ENCODE data around the gene ZBTB7C.

Gene ZBTB7C

GRCh38 chr18:47992976-47993375 is 416.2 kb downstream of the ZBTB7C start:
- ChIA-PET POLR2A (no interaction called here), CTCF (interaction anchor here (0.7 kb wide), 1 partner anchor 10 kb away, joined by 3 read pairs; no protein-coding TSS in a partner anchor)
- no peak for DNase-seq (ENCODE audit: extremely low spot score)
- TF ChIP-seq SP1 (IDR thresholded peaks at IDR 0.05) (no peak), FOXA1 (IDR thresholded peaks at IDR 0.05) (no peak), HDGF (IDR thresholded peaks at IDR 0.05; ENCODE audit: borderline replicate concordance) (no peak), L3MBTL2 (conservative IDR thresholded peaks at IDR 0.05) (no peak), NFRKB (IDR thresholded peaks at IDR 0.05) (no peak), ELF4 (IDR thresholded peaks at IDR 0.05) (no peak), TARDBP (IDR thresholded peaks at IDR 0.05) (no peak), ZNF384 (IDR thresholded peaks at IDR 0.05) (no peak), ARNT (IDR thresholded peaks at IDR 0.05) (no peak), BHLHE40 (IDR thresholded peaks at IDR 0.05; ENCODE audit: borderline replicate concordance) (no peak), PKNOX1 (IDR thresholded peaks at IDR 0.05) (no peak), LEF1 (IDR thresholded peaks at IDR 0.05; ENCODE audit: borderline replicate concordance) (no peak), CTBP1 (IDR thresholded peaks at IDR 0.05; ENCODE audit: borderline replicate concordance) (no peak), FOXM1 (IDR thresholded peaks at IDR 0.05; ENCODE audit: borderline replicate concordance) (no peak), SUZ12 (IDR thresholded peaks at IDR 0.05) (no peak)

GRCh38 chr18:47992266-47992665 is 416.9 kb downstream of the ZBTB7C start:
- ChIA-PET CTCF (no interaction called here), POLR2A (no interaction called here)
- DNase-seq (ENCODE audit: extremely low spot score) = no peak
- TF ChIP-seq ZNF384 (IDR thresholded peaks at IDR 0.05) (no peak), ARNT (IDR thresholded peaks at IDR 0.05) (no peak), FOXA1 (IDR thresholded peaks at IDR 0.05) (no peak), PKNOX1 (IDR thresholded peaks at IDR 0.05) (no peak), SP1 (IDR thresholded peaks at IDR 0.05) (no peak), NFRKB (IDR thresholded peaks at IDR 0.05) (no peak)

- TF ChIP-seq BHLHE40 (IDR thresholded peaks at IDR 0.05; ENCODE audit: borderline replicate concordance) (no peak), SUZ12 (IDR thresholded peaks at IDR 0.05) (no peak), NFRKB (IDR thresholded peaks at IDR 0.05) (no peak), FOXA1 (IDR thresholded peaks at IDR 0.05) (no peak), HDGF (IDR thresholded peaks at IDR 0.05; ENCODE audit: borderline replicate concordance) (no peak), LEF1 (IDR thresholded peaks at IDR 0.05; ENCODE audit: borderline replicate concordance) (no peak), CTBP1 (IDR thresholded peaks at IDR 0.05; ENCODE audit: borderline replicate concordance) (no peak)
- ChIA-PET POLR2A (no interaction called here), CTCF (no interaction called here)
- no peak for DNase-seq (ENCODE audit: extremely low spot score)
These were observed 418.2 kb downstream of the ZBTB7C start for GRCh38 chr18:47990981-47991380.

GRCh38 chr18:47987388-47987699 is 421.8 kb downstream of the ZBTB7C start:
- TF ChIP-seq BHLHE40 (IDR thresholded peaks at IDR 0.05; ENCODE audit: borderline replicate concordance) (no peak), ARNT (IDR thresholded peaks at IDR 0.05) (no peak), ZNF384 (IDR thresholded peaks at IDR 0.05) (no peak), L3MBTL2 (conservative IDR thresholded peaks at IDR 0.05) (no peak), FOXA1 (IDR thresholded peaks at IDR 0.05) (no peak), CTBP1 (IDR thresholded peaks at IDR 0.05; ENCODE audit: borderline replicate concordance) (no peak), ELF4 (IDR thresholded peaks at IDR 0.05) (no peak), FOXM1 (IDR thresholded peaks at IDR 0.05; ENCODE audit: borderline replicate concordance) (no peak), SUZ12 (IDR thresholded peaks at IDR 0.05) (no peak), LEF1 (IDR thresholded peaks at IDR 0.05; ENCODE audit: borderline replicate concordance) (no peak), PKNOX1 (IDR thresholded peaks at IDR 0.05) (no peak)
- ChIA-PET POLR2A (no interaction called here), CTCF (no interaction called here)
- no peak for DNase-seq (ENCODE audit: extremely low spot score)

GRCh38 chr18:47986620-47987387 is 422.4 kb downstream of the ZBTB7C start:
- ChIA-PET POLR2A (interaction anchor here (0.6 kb wide), 1 partner anchor 536 kb away, joined by 3 read pairs; no protein-coding TSS in a partner anchor), CTCF (no interaction called here)
- DNase-seq (ENCODE audit: extremely low spot score) = no peak
- TF ChIP-seq BHLHE40 (IDR thresholded peaks at IDR 0.05; ENCODE audit: borderline replicate concordance) (no peak), SP1 (IDR thresholded peaks at IDR 0.05) (no peak), PKNOX1 (IDR thresholded peaks at IDR 0.05) (no peak), HDGF (IDR thresholded peaks at IDR 0.05; ENCODE audit: borderline replicate concordance) (no peak), ELF4 (IDR thresholded peaks at IDR 0.05) (no peak), L3MBTL2 (conservative IDR thresholded peaks at IDR 0.05) (no peak), CTBP1 (IDR thresholded peaks at IDR 0.05; ENCODE audit: borderline replicate concordance) (no peak), ARNT (IDR thresholded peaks at IDR 0.05) (no peak), LEF1 (IDR thresholded peaks at IDR 0.05; ENCODE audit: borderline replicate concordance) (no peak), SUZ12 (IDR thresholded peaks at IDR 0.05) (no peak), FOXM1 (IDR thresholded peaks at IDR 0.05; ENCODE audit: borderline replicate concordance) (no peak), TARDBP (IDR thresholded peaks at IDR 0.05) (no peak), NFRKB (IDR thresholded peaks at IDR 0.05) (no peak)

- TF ChIP-seq ZNF384 (IDR thresholded peaks at IDR 0.05) = no peak
- no peak for TF ChIP-seq NFRKB (IDR thresholded peaks at IDR 0.05)
- TF ChIP-seq HDGF (IDR thresholded peaks at IDR 0.05; ENCODE audit: borderline replicate concordance) = no peak
- TF ChIP-seq ARNT (IDR thresholded peaks at IDR 0.05) = no peak
- no peak for TF ChIP-seq PKNOX1 (IDR thresholded peaks at IDR 0.05)
- TF ChIP-seq ELF4 (IDR thresholded peaks at IDR 0.05) = no peak
- no peak for TF ChIP-seq CTBP1 (IDR thresholded peaks at IDR 0.05; ENCODE audit: borderline replicate concordance)
- TF ChIP-seq FOXM1 (IDR thresholded peaks at IDR 0.05; ENCODE audit: borderline replicate concordance) = no peak
- TF ChIP-seq SP1 (IDR thresholded peaks at IDR 0.05) = no peak
- TF ChIP-seq LEF1 (IDR thresholded peaks at IDR 0.05; ENCODE audit: borderline replicate concordance) = no peak
- no peak for TF ChIP-seq FOXK2 (IDR thresholded peaks at IDR 0.05)
- TF ChIP-seq L3MBTL2 (conservative IDR thresholded peaks at IDR 0.05) = no peak
- TF ChIP-seq SUZ12 (IDR thresholded peaks at IDR 0.05) = no peak
- TF ChIP-seq FOXA1 (IDR thresholded peaks at IDR 0.05) = no peak
- no peak for TF ChIP-seq TARDBP (IDR thresholded peaks at IDR 0.05)
- TF ChIP-seq BHLHE40 (IDR thresholded peaks at IDR 0.05; ENCODE audit: borderline replicate concordance) = no peak
- ChIA-PET CTCF (no interaction called here), POLR2A (no interaction called here)
- no peak for DNase-seq (ENCODE audit: extremely low spot score)
These were observed 423.3 kb downstream of the ZBTB7C start for GRCh38 chr18:47985866-47986265.
